ENCODE measurements around the gene AVP. TPM values are rescaled to one million over a fixed set of nuclear protein-coding genes. Genes with fewer than 3 reads are reported as not detected.

The AVP gene
- total RNA-seq, 2 experiments from 2014 or later = not detected

GRCh38 chr20:3123542-3123941, 39.0 kb upstream of the AVP start:
- ChIA-PET CTCF (ENCODE audit: unreplicated experiment) (no interaction called here), POLR2A (no interaction called here)
- H3K79me2 ChIP-seq (ENCODE audit: insufficient read depth, low read depth, low read length) = no peaks in the 10 kb centered on the region
- no peak overlapping the region for H3K4me2 ChIP-seq (ENCODE audit: low read length)
- peaks cover 7% of the 10 kb centered on the region for H3K4me1 ChIP-seq (ENCODE audit: insufficient read depth, low read length, poor library complexity, severe bottlenecking)
- no peaks in the 10 kb centered on the region for H4K20me1 ChIP-seq (ENCODE audit: insufficient read depth, low read length)
- no peak overlapping the region for H3K27ac ChIP-seq (ENCODE audit: low read depth, low read length, poor library complexity, severe bottlenecking)
- no peak for TF ChIP-seq CTCF (conservative IDR thresholded peaks at IDR 0.05; ENCODE audit: low read length)
- TF ChIP-seq EZH2phosphoT487 (IDR thresholded peaks at IDR 0.05; ENCODE audit: borderline replicate concordance, low read depth, low read length) = no peak
- H3K4me3 ChIP-seq (ENCODE audit: low read depth, low read length, poor library complexity, severe bottlenecking) = no peak overlapping the region
- DNase-seq (ENCODE audit: low spot score) = no peak
- H3K9me2 ChIP-seq (ENCODE audit: insufficient read depth, low read length) = no peaks in the 10 kb centered on the region
- no peak overlapping the region for H2AFZ ChIP-seq (ENCODE audit: low read length)
- peaks cover 34% of the 10 kb centered on the region for H3K36me3 ChIP-seq (ENCODE audit: insufficient read depth, low read length)
- peaks cover 17% of the 10 kb centered on the region; the same call in 1 of the 2 replicates for H3K9me3 ChIP-seq (ENCODE audit: low read length)
- intact Hi-C loops (cut with micrococcal nuclease; ENCODE audit: unreplicated experiment) = no loop called here
- BruUV-seq (replicated peaks) = no TSS peak

GRCh38 chr20:3121955-3122610, 37.6 kb upstream of the AVP start:
- intact Hi-C loops (cut with micrococcal nuclease; ENCODE audit: unreplicated experiment) = no loop called here
- Histone ChIP-seq H3K9me2 (ENCODE audit: insufficient read depth, low read length) (no peaks in the 10 kb centered on the region), H3K27ac (ENCODE audit: low read depth, low read length, poor library complexity, severe bottlenecking) (no peak overlapping the region), H3K4me1 (ENCODE audit: insufficient read depth, low read length, poor library complexity, severe bottlenecking) (peaks cover 14% of the 10 kb centered on the region), H3K9me3 (ENCODE audit: low read length) (peaks cover 17% of the 10 kb centered on the region; the same call in 1 of the 2 replicates), H3K4me2 (ENCODE audit: low read length) (no peak overlapping the region), H3K79me2 (ENCODE audit: insufficient read depth, low read depth, low read length) (no peaks in the 10 kb centered on the region), H2AFZ (ENCODE audit: low read length) (no peak overlapping the region), H3K36me3 (ENCODE audit: insufficient read depth, low read length) (peaks cover 34% of the 10 kb centered on the region), H4K20me1 (ENCODE audit: insufficient read depth, low read length) (no peaks in the 10 kb centered on the region), H3K4me3 (ENCODE audit: low read depth, low read length, poor library complexity, severe bottlenecking) (no peak overlapping the region)
- ChIA-PET POLR2A (no interaction called here), CTCF (ENCODE audit: unreplicated experiment) (no interaction called here)
- no peak for DNase-seq (ENCODE audit: low spot score)
- TF ChIP-seq CTCF (conservative IDR thresholded peaks at IDR 0.05; ENCODE audit: low read length) (no peak), EZH2phosphoT487 (IDR thresholded peaks at IDR 0.05; ENCODE audit: borderline replicate concordance, low read depth, low read length) (no peak)
- no TSS peak for BruUV-seq (replicated peaks)

- no peak overlapping the region for H3K27ac ChIP-seq (ENCODE audit: low read depth, low read length, poor library complexity, severe bottlenecking)
- H4K20me1 ChIP-seq (ENCODE audit: insufficient read depth, low read length) = no peaks in the 10 kb centered on the region
- H3K4me1 ChIP-seq (ENCODE audit: insufficient read depth, low read length, poor library complexity, severe bottlenecking) = peaks cover 14% of the 10 kb centered on the region
- no peak overlapping the region for H2AFZ ChIP-seq (ENCODE audit: low read length)
- no peaks in the 10 kb centered on the region for H3K79me2 ChIP-seq (ENCODE audit: insufficient read depth, low read depth, low read length)
- TF ChIP-seq CTCF (conservative IDR thresholded peaks at IDR 0.05; ENCODE audit: low read length) (no peak), EZH2phosphoT487 (IDR thresholded peaks at IDR 0.05; ENCODE audit: borderline replicate concordance, low read depth, low read length) (no peak)
- H3K4me3 ChIP-seq (ENCODE audit: low read depth, low read length, poor library complexity, severe bottlenecking) = no peak overlapping the region
- no TSS peak for BruUV-seq (replicated peaks)
- intact Hi-C loops (cut with micrococcal nuclease; ENCODE audit: unreplicated experiment) = no loop called here
- ChIA-PET CTCF (ENCODE audit: unreplicated experiment) (no interaction called here), POLR2A (no interaction called here)
- no peak overlapping the region for H3K4me2 ChIP-seq (ENCODE audit: low read length)
- no peak for DNase-seq (ENCODE audit: low spot score)
- H3K9me2 ChIP-seq (ENCODE audit: insufficient read depth, low read length) = no peaks in the 10 kb centered on the region
- peaks cover 17% of the 10 kb centered on the region; the same call in 1 of the 2 replicates for H3K9me3 ChIP-seq (ENCODE audit: low read length)
- peaks cover 34% of the 10 kb centered on the region for H3K36me3 ChIP-seq (ENCODE audit: insufficient read depth, low read length)
Measured at GRCh38 chr20:3121271-3121911, 36.9 kb upstream of the AVP start.

All from OCI-LY7 (cell line).